Thyroid gland (tissue), 4 donors: ENCODE results near the gene DPP8.

ENCODE experiments used
- POLR2A ChIP-seq, 2 donors: fragments of 450-650 bp; IDR thresholded peaks; one replicate each; pipeline ENCODE4 v1.6.1; 2017; ENCODE audit warnings: antibody characterized with exemption in 2 of 2, mild to moderate bottlenecking in 2 of 2, moderate library complexity in 1 of 2
- TF ChIP-seq, protein P1 (sequence below), 6 experiments: fragments of 200-600 bp in 3 of 6; fragments of 450-650 bp in 3 of 6; sonication (generic) in 3 of 6; IDR thresholded peaks; one replicate each; pipeline ENCODE4 v1.5.1; 2016 to 2019; ENCODE audit warnings: antibody characterized with exemption in 6 of 6, mild to moderate bottlenecking in 2 of 6, inconsistent platforms in 1 of 6, moderate library complexity in 1 of 6

- TF ChIP-seq, protein P1, sequence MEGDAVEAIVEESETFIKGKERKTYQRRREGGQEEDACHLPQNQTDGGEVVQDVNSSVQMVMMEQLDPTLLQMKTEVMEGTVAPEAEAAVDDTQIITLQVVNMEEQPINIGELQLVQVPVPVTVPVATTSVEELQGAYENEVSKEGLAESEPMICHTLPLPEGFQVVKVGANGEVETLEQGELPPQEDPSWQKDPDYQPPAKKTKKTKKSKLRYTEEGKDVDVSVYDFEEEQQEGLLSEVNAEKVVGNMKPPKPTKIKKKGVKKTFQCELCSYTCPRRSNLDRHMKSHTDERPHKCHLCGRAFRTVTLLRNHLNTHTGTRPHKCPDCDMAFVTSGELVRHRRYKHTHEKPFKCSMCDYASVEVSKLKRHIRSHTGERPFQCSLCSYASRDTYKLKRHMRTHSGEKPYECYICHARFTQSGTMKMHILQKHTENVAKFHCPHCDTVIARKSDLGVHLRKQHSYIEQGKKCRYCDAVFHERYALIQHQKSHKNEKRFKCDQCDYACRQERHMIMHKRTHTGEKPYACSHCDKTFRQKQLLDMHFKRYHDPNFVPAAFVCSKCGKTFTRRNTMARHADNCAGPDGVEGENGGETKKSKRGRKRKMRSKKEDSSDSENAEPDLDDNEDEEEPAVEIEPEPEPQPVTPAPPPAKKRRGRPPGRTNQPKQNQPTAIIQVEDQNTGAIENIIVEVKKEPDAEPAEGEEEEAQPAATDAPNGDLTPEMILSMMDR (IDR thresholded peaks at IDR 0.05): no peak
- no peak for TF ChIP-seq POLR2A (IDR thresholded peaks at IDR 0.05)
Observed at GRCh38 chr15:65525622-65526021, 8.1 kb upstream of the DPP8 start.
